Panc1 (cell line): ENCODE data around the gene RNF213.

Source experiments
- POLR2AphosphoS5 ChIP-seq: IDR thresholded peaks from 2 replicates; pipeline ENCODE4 v1.6.1; 2012; ENCODE audit warnings: mild to moderate bottlenecking, low read depth, low read length, moderate library complexity
- TF ChIP-seq, protein P1 (sequence below), 2 experiments: IDR thresholded peaks; 2 replicates each; pipeline ENCODE4 v1.6.1; 2011 to 2012; ENCODE audit warnings: low read depth in 2 of 2, control low read depth in 1 of 2, low read length in 1 of 2, mild to moderate bottlenecking in 1 of 2, moderate library complexity in 1 of 2; ENCODE audit not compliant: insufficient read depth in 1 of 2
- TF ChIP-seq, protein P2 (sequence below): fragments of 450-650 bp; IDR thresholded peaks from 2 replicates; pipeline ENCODE4 v1.5.1; 2017; ENCODE audit warnings: mild to moderate bottlenecking

DNA sequence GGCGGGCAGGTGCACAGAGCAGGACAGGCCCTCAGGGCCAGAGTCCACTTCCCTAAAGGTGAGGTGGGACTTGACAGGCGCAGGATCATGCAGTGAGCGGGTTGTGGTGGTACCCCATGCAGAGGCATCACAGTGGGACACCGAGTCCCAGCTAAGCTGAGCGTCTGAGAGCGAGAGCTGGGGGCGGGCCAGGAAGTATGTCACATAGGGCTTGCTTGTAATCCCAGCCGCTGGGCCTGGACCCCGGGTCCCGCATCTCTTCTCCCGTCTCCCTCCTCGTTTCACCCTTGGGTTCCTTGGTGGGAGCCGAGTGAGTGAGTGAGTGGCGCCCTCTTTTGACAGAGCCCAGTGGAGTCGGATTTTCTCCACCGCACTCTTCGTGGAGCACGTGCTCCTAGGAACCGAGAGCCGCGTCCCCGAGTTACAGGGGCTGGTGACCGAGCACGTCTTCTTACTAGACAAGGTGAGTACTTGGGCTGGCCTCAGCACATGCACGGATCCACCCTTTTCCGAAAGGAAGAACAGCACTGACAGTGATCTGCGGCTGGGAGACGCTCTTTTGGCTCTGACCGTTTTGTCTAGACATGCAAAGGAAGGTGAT is 103.5 kb downstream of the RNF213 start:
- TF ChIP-seq, protein P1, sequence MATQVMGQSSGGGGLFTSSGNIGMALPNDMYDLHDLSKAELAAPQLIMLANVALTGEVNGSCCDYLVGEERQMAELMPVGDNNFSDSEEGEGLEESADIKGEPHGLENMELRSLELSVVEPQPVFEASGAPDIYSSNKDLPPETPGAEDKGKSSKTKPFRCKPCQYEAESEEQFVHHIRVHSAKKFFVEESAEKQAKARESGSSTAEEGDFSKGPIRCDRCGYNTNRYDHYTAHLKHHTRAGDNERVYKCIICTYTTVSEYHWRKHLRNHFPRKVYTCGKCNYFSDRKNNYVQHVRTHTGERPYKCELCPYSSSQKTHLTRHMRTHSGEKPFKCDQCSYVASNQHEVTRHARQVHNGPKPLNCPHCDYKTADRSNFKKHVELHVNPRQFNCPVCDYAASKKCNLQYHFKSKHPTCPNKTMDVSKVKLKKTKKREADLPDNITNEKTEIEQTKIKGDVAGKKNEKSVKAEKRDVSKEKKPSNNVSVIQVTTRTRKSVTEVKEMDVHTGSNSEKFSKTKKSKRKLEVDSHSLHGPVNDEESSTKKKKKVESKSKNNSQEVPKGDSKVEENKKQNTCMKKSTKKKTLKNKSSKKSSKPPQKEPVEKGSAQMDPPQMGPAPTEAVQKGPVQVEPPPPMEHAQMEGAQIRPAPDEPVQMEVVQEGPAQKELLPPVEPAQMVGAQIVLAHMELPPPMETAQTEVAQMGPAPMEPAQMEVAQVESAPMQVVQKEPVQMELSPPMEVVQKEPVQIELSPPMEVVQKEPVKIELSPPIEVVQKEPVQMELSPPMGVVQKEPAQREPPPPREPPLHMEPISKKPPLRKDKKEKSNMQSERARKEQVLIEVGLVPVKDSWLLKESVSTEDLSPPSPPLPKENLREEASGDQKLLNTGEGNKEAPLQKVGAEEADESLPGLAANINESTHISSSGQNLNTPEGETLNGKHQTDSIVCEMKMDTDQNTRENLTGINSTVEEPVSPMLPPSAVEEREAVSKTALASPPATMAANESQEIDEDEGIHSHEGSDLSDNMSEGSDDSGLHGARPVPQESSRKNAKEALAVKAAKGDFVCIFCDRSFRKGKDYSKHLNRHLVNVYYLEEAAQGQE (IDR thresholded peaks at IDR 0.05; ENCODE audit: insufficient read depth in 1 of 2, low read depth in 2 of 2, low read length in 1 of 2): no peak
- TF ChIP-seq POLR2AphosphoS5: no peak
- TF ChIP-seq, protein P2, sequence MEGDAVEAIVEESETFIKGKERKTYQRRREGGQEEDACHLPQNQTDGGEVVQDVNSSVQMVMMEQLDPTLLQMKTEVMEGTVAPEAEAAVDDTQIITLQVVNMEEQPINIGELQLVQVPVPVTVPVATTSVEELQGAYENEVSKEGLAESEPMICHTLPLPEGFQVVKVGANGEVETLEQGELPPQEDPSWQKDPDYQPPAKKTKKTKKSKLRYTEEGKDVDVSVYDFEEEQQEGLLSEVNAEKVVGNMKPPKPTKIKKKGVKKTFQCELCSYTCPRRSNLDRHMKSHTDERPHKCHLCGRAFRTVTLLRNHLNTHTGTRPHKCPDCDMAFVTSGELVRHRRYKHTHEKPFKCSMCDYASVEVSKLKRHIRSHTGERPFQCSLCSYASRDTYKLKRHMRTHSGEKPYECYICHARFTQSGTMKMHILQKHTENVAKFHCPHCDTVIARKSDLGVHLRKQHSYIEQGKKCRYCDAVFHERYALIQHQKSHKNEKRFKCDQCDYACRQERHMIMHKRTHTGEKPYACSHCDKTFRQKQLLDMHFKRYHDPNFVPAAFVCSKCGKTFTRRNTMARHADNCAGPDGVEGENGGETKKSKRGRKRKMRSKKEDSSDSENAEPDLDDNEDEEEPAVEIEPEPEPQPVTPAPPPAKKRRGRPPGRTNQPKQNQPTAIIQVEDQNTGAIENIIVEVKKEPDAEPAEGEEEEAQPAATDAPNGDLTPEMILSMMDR: no peak; the same call in 1 of the 2 replicates
